ENCODE measurements around the gene EVPL.

- TF ChIP-seq CTCF (IDR thresholded peaks at IDR 0.05): no peak
- TF ChIP-seq EP300 (IDR thresholded peaks at IDR 0.05): no peak
- TF ChIP-seq POLR2AphosphoS5 (IDR thresholded peaks at IDR 0.05): no peak
- no peak for TF ChIP-seq POLR2A (IDR thresholded peaks at IDR 0.05)
Observed at GRCh38 chr17:76009447-76009846, 17.7 kb downstream of the EVPL start.

Data from sigmoid colon (tissue), 4 donors.